Prostate gland (tissue), 2 donors: ENCODE data around the gene KCNQ1.

Source experiments
- CTCF ChIP-seq, 4 experiments: fragments of 200-600 bp in 2 of 4; fragments of 450-650 bp in 2 of 4; sonication (generic) in 2 of 4; IDR thresholded peaks; 1 replicate in 3 of 4; 2 replicates in 1 of 4; pipeline ENCODE4 v1.5.1; 2016 to 2019; ENCODE audit warnings: antibody characterized with exemption in 4 of 4, mild to moderate bottlenecking in 2 of 4, moderate library complexity in 2 of 4
- POLR2AphosphoS5 ChIP-seq: sonication (generic); formaldehyde crosslinking; IDR thresholded peaks from one replicate; pipeline ENCODE4 v1.6.1; 2017; ENCODE audit warnings: antibody characterized with exemption

- TF ChIP-seq CTCF (IDR thresholded peaks at IDR 0.05): no peak
- no peak for TF ChIP-seq POLR2AphosphoS5
Observed at GRCh38 chr11:2812371-2812991, 367.7 kb downstream of the KCNQ1 start.
